GM10266 (cell line): ENCODE measurements around the gene SPEG.
A peak's percentile ranks its signal among the peaks of the same experiment; 100 is the strongest.

Source experiments
- DNase-seq: peaks from one replicate; pipeline ENCODE4 v3.0.0; 2012; ENCODE audit errors: extremely low spot score
- TF ChIP-seq, protein P1 (sequence below): IDR thresholded peaks from 2 replicates; pipeline ENCODE4 v1.5.1; 2012; ENCODE audit warnings: mild to moderate bottlenecking, low read depth; ENCODE audit not compliant: control insufficient read depth, insufficient read depth; ENCODE audit errors: missing control alignments

SPEG gene

DNA sequence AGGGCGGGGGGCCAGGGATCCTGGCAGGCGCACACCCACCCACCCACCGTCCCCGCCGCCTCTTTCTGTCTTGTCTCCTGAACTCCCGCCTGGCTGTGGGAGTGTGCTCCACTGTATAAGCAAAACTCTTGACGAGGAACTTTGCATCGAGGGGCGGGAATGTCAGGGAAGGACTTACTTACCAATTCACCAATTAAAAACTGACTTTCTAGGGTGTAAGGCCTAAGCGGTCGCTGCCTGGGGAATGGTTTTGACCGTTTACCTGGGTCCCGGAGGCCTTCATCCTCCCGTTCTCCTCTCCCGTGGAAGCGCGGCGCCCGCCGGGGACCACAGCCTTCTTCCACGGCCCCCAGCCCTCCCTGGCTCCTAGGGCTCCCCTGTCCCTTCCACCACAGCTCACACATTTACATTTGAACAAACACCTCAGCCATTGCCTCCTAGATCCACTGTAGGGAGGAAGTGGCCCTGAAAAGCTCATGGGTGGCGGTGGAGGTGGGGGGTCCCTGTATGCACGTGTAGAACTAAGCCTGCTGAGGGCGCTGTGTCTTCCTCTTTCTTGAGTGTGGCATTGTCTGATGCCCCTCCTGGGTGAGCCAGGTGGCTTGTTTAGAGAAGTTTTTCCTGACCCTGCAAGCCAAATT is 88.5 kb downstream of the SPEG start:
- peak; percentile 22 for DNase-seq
- TF ChIP-seq, protein P1, sequence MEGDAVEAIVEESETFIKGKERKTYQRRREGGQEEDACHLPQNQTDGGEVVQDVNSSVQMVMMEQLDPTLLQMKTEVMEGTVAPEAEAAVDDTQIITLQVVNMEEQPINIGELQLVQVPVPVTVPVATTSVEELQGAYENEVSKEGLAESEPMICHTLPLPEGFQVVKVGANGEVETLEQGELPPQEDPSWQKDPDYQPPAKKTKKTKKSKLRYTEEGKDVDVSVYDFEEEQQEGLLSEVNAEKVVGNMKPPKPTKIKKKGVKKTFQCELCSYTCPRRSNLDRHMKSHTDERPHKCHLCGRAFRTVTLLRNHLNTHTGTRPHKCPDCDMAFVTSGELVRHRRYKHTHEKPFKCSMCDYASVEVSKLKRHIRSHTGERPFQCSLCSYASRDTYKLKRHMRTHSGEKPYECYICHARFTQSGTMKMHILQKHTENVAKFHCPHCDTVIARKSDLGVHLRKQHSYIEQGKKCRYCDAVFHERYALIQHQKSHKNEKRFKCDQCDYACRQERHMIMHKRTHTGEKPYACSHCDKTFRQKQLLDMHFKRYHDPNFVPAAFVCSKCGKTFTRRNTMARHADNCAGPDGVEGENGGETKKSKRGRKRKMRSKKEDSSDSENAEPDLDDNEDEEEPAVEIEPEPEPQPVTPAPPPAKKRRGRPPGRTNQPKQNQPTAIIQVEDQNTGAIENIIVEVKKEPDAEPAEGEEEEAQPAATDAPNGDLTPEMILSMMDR, result no peak

DNA sequence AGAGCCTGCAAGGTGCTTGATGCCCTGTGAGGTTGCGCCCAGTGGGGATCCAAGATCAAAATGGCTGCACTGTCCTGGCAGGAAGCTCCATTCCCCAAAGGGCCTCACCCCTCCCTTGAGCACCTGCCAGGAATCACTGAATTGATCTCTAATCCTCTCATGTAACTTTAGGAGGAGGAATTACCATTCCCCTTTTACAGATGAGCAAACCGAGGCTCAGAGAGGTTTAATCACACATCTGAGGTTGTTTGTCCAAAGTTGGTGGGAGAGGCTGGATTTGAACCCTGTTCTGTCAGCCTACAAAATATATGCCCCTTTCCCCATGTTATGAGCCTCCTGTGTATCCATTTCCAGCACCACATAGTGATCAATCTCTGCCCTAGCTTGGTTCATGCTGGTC is 90.2 kb downstream of the SPEG start:
- DNase-seq, result no peak
- TF ChIP-seq, protein P1, result no peak

DNA sequence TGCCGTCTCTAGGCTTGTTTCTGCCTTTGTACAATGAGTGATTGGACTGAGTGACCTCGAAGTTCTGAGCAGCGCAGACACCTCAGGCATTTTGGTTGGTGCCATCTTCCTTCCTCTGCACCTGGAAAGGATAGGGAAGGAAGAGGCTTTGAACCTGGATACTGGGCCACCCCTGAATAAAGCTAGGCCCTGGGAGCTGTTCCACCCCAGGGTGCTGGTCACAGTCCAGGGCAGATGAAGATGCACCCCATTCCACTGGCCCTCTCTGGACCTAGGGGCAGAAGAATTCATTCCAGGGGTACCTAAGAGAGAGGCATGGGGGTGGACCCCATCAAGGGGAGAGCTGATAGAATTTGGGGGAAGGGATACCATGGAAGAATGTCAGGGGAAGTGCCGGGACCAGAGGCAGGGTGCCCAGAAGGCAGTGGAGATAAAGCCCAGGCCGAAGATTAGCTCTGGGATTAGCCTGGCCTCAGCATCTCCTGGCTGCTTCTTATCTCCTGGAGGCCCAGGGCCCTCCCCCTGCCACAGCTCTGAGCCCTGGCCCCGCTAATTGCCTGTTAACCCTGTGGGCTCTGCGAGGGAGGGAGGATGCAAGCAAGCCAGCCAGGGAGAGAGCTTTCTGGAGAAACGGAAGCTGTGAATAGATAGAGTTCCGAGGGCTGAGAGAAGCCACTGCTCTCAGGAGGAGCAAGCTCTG is 91.0 kb downstream of the SPEG start:
- TF ChIP-seq, protein P1, result no peak
- no peak for DNase-seq

DNA sequence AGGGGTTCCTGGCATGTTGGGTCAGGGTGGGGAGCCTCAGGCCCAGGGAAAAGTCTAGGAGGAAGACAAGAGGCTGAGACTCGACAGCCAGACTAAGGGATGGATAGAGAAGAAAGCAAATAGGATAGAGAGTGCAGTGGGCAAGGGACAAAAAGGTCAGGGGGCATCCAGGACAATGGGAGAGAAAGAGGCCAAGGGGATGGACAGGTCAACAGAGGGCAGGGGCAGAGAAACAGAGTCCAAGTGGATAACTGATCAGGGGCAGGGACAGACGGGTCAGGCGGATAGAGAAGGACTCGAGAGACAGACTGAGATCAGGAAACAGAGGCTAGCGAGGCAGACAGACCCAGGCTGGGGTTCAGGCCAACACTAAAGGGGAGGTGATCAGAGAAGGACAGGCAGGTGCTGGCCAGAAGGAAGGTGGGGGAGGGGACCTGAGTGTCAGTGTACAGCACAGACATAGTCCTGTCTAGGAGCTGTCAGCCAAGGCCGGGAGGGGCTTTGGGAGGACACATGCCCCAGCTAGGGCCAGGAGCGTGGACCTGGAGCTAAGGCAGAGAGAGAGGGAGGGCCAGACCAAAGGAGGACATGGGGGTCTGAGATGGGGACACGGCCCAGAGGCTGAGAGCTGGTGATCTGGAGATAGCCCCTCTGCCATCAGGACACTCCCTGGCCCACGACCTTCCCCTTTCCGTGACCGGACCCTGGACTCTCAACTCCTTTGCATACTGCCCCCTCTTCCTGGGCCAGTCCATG is 91.9 kb downstream of the SPEG start:
- DNase-seq, result no peak
- TF ChIP-seq, protein P1, result no peak

DNA sequence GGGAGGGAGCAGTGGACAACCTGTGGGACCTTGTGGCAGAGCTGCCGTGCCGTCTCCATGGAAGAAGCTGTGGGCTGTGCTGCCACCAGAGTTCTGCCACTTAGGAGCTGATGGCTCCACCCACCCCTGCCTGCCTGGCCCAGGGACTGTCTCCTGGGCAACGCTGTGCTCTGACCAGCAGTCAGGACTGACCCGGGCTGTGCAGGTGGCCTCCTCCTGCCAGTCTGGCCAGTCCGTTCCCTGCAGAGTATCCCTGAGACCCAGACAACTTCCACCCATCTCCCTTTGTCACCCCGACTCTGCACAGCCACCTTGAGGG is 92.4 kb downstream of the SPEG start:
- no peak for DNase-seq
- TF ChIP-seq, protein P1, result no peak

DNA sequence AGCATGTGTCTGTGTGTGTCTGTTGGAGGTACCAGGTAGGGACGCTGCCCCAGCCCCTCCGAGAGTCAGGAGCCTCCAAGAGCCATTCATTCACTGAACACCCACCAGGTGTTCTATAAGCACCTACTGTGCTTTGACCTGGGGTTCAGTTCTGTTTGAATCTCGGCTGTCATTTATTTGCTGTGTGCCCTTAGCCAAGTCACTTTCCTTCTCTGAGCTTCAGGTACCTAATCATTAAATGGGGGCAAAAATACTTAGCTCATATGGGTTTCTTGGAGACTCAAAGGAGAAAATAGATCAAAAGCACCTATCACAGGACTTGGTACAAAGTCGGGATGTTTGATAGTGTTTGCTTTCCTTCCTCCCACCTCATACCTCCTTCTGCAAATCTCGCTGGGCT is 92.8 kb downstream of the SPEG start:
- DNase-seq, result no peak
- TF ChIP-seq, protein P1, result no peak
